IPS-18a (cell line): Measurements from ENCODE around the gene TMSB4X.
"Not testable (repeated sequence)": the region's sequence is repeated elsewhere in the genome, so short reads cannot be mapped to it uniquely, and the experiment has no call there.

Source experiments
- H3K27ac ChIP-seq: one replicate; pipeline ENCODE4 v1.5.1; 2013; ENCODE audit warnings: low read length
- H3K27me3 ChIP-seq: one replicate; pipeline ENCODE4 v1.6.1; 2013; ENCODE audit warnings: mild to moderate bottlenecking, low read length; ENCODE audit not compliant: control insufficient read depth, insufficient read depth
- H3K36me3 ChIP-seq: one replicate; pipeline ENCODE4 v1.6.1; 2013; ENCODE audit warnings: low read depth, low read length; ENCODE audit not compliant: control insufficient read depth
- H3K4me1 ChIP-seq: one replicate; pipeline ENCODE4 v1.6.1; 2013; ENCODE audit warnings: low read depth, low read length; ENCODE audit not compliant: control insufficient read depth
- H3K4me3 ChIP-seq: one replicate; pipeline ENCODE4 v1.5.1; 2013; ENCODE audit warnings: low read length
- H3K9ac ChIP-seq: one replicate; pipeline ENCODE4 v1.6.1; 2013; ENCODE audit warnings: mild to moderate bottlenecking, low read length, moderate library complexity
- H3K9me3 ChIP-seq: one replicate; pipeline ENCODE4 v1.6.1; 2013; ENCODE audit warnings: low read depth, low read length; ENCODE audit not compliant: control insufficient read depth

Gene TMSB4X

DNA sequence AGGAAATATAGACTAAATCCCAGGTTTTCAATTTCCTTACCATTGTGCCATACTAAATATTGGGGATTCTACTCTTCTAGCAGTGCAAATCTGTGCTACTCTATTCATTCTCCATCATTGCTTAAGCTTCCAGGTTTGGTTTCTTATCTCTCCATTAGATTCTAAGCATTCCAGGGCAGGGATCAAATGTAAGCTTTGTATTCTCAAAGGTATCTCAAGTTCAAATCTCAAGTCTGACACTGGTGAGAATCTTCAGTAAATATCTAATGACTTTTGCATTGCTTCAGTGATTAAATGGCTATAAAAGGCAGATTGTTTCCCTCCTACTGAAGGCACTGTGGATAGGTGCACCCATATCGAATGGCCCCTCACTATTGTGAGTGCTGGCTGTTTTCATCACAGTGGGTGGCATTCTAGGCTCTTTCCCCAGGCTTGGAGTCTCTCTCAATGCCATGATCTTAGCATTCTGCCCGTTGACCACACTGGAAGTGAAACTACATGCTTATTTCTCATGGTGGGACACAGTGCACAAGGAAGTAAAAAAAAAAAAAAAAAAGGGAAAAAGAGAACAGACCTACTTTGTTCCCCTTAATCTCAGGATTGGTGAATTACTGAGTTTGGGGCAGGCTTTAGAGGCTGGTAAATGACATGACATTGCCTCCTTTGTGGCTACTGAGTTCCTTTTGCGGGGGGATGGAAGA lies 40.8 kb downstream of the TMSB4X start:
- peaks cover 12% of the 10 kb centered on the region for H3K4me1 ChIP-seq
- no peaks in the 10 kb centered on the region for H3K27me3 ChIP-seq
- H3K4me3 ChIP-seq = no peak overlapping the region
- no peaks in the 10 kb centered on the region for H3K9me3 ChIP-seq
- no peaks in the 10 kb centered on the region for H3K36me3 ChIP-seq
- H3K27ac ChIP-seq = no peak overlapping the region
- no peak overlapping the region for H3K9ac ChIP-seq

DNA sequence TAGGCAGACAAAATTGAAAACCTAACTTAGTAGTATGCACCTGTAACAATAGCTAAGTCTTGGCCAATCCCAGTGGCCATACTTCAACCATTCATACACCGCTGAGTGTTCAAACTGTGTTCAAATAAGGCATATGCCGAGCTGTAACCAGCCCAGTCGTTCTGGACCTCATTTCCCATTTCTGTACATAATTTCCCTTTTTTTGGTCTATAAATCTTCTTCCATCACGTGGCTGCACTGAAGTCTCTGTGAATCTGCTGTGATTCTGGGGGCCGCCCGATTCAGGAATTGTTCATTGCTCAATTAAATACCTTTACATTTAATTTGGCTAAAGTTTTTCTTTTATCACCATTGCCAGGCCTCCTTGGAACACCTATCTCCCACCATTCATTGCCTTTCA lies 41.8 kb downstream of the TMSB4X start:
- H3K27ac ChIP-seq, H3K9ac ChIP-seq, H3K4me3 ChIP-seq, H3K9me3 ChIP-seq, H3K36me3 ChIP-seq, H3K27me3 ChIP-seq: not testable (repeated sequence)
- H3K4me1 ChIP-seq = peaks cover 12% of the 10 kb centered on the region

DNA sequence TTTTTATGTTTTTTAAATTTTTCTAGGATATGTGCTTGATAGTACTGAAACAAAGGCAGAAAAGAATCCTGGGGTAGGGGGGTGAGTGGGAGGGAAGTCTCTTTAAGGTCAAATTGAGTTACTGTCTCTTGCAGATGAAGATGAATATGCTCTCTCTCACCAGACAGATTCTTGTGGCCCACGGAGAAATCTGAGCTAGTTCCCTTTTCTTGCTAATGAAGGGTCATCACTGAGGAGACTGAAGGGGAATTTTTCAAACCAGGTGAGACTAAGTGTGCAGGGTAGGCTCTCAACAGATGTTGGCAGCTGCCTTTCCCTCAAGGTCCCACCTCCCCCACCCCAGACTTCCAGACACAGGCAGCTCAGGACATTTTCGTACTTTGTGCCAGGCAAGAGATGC lies 48.0 kb downstream of the TMSB4X start:
- no peak overlapping the region for H3K4me3 ChIP-seq
- H3K36me3 ChIP-seq = no peaks in the 10 kb centered on the region
- H3K27me3 ChIP-seq = no peaks in the 10 kb centered on the region
- peaks cover 18% of the 10 kb centered on the region for H3K4me1 ChIP-seq
- H3K9me3 ChIP-seq = no peaks in the 10 kb centered on the region
- H3K9ac ChIP-seq = no peak overlapping the region
- no peak overlapping the region for H3K27ac ChIP-seq

GRCh38 chrX:13023567-13023966 lies 48.7 kb downstream of the TMSB4X start:
- H3K27me3 ChIP-seq = no peaks in the 10 kb centered on the region
- no peak overlapping the region for H3K27ac ChIP-seq
- no peaks in the 10 kb centered on the region for H3K36me3 ChIP-seq
- no peak overlapping the region for H3K4me3 ChIP-seq
- no peak overlapping the region for H3K9ac ChIP-seq
- H3K9me3 ChIP-seq = no peaks in the 10 kb centered on the region
- H3K4me1 ChIP-seq = peaks cover 22% of the 10 kb centered on the region

GRCh38 chrX:13023979-13024378 lies 49.1 kb downstream of the TMSB4X start:
- H3K27me3 ChIP-seq = no peaks in the 10 kb centered on the region
- no peaks in the 10 kb centered on the region for H3K9me3 ChIP-seq
- H3K4me1 ChIP-seq = peaks cover 26% of the 10 kb centered on the region
- H3K9ac ChIP-seq = no peak overlapping the region
- H3K27ac ChIP-seq = no peak overlapping the region
- H3K36me3 ChIP-seq = no peaks in the 10 kb centered on the region
- no peak overlapping the region for H3K4me3 ChIP-seq

GRCh38 chrX:13024986-13025385 lies 50.1 kb downstream of the TMSB4X start:
- H3K9me3 ChIP-seq = no peaks in the 10 kb centered on the region
- H3K36me3 ChIP-seq = no peaks in the 10 kb centered on the region
- no peak overlapping the region for H3K27ac ChIP-seq
- H3K27me3 ChIP-seq = no peaks in the 10 kb centered on the region
- peaks cover 36% of the 10 kb centered on the region for H3K4me1 ChIP-seq
- no peak overlapping the region for H3K4me3 ChIP-seq
- no peak overlapping the region for H3K9ac ChIP-seq
